ENCODE results near the gene ASXL1. TPM values are rescaled to one million over a fixed set of nuclear protein-coding genes. Genes with fewer than 3 reads are reported as not detected.
"Not testable (repeated sequence)": the region's sequence is repeated elsewhere in the genome, so short reads cannot be mapped to it uniquely, and the experiment has no call there.

Gene ASXL1
- total RNA-seq, 1 donor = 51.4 TPM

DNA sequence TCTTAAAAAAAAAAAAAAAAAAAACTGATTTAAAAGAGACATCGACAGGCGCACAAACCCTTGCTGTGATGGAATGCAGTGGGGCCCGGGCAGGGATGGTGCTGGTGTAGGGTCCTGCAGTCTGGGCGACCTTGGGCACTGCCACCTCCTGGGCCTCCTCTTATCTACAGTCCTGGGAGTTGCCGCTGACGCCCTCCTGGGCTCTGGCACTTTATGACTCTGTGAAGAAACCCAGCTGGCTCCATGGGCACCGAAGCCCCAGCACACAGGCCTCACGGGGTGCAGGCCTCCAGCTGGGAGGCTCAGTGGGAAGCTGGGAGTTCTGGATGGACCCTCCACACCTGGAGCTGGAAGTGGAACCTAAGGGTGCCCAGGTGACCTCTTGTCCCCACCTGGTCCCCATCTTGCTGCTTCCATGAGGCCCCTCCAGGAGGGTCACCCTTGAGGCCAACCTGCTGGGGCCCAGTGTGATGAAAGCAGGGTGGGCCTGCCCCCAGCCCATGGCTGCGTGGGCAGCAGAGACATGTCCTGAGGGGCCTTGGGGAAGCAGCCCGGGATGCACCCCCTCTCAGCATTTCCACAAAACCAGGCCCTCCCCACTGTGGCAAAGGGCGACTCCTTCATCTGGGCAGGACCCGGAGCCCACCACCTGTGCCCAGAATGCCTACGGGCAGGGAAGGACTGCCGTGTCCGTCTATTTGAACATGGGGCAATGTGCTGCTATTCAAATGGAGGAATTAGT, 104.9 kb downstream of the ASXL1 start:
- no peak for DNase-seq (ENCODE audit: low read depth in 2 of 3, low spot score in 2 of 3)

GRCh38 chr20:32463642-32464400, 105.7 kb downstream of the ASXL1 start:
- DNase-seq (ENCODE audit: low read depth in 2 of 3, low spot score in 2 of 3) = no peak

DNA sequence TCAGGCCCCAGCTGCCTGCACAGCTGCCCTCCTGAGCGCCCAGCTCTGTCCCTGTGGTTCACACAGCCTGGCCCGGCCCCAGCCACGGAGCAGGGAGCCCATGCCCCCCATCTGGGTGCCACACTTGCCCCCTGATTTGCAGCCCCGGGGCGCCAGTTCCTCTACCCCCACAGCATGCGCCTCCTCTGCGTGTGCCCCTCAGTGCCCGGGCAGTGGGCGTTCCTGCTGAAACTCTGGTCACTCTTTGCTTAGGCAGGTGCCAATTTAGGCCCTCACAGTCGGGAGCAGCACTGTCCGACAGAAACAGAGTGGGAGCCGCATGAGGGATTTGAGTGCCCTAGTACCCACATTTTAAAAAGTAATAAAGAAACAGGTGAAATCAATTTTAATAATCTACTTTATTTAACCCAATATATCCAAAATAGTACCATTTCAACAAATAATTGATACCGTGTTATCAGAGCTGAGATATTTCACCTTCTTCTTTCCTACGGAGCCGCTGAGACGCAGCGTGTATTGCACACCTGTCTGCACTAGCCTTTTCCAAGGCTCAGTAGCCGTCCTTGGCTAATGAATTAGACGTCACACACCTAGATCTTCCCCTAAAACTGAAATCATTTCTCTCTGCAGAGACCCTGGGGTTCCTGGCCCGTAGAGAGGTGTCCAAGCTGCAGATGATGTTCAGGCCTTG, 106.4 kb downstream of the ASXL1 start:
- no peak for DNase-seq (ENCODE audit: low read depth in 2 of 3, low spot score in 2 of 3)

- DNase-seq (ENCODE audit: low read depth in 2 of 3, low spot score in 2 of 3) = no peak
Observed at GRCh38 chr20:32465092-32465900, 107.2 kb downstream of the ASXL1 start.

DNA sequence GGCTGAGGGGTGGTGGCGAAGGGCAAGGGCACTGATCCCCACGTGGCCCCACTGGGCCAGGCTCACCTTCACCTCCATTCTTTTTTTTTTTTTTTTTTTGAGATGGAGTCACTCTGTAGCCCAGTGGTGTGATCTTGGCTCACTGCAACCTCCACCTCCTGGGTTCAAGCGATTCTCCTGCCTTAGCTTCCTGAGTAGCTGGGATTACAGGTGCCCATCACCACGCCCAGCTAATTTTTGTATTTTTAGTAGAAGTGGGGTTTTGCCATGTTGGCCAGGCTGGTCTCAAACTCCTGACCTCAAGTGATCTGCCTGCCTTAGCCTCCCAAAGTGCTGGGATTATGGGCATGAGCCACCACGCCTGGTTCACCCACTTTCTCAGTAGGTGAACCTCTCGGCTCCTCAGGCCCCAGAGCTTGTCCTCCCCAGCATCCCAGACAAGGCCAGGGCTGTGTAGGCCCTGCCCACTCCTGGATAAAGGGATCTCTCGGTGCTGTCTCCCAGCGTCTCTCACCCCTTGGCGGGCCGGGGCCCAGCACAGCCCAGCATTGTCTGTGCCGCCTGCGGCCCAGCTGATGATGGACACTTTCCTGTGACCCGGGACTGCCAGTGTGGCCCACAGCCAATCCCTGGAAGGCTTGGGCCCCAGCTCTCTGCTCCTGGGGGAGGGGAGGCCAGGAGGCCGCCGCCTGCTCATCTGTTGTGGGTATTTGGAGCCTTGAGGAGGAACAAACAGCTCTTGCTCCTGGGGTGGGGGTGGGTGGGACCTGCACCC, 108.0 kb downstream of the ASXL1 start:
- DNase-seq (ENCODE audit: low read depth in 2 of 3, low spot score in 2 of 3) = not testable (repeated sequence)

- no peak for DNase-seq (ENCODE audit: low read depth in 2 of 3, low spot score in 2 of 3)
Observed at GRCh38 chr20:32466739-32467505, 108.8 kb downstream of the ASXL1 start.

- DNase-seq (ENCODE audit: low read depth in 2 of 3, low spot score in 2 of 3) = no peak
Observed at GRCh38 chr20:32467506-32468312, 109.6 kb downstream of the ASXL1 start.

DNA sequence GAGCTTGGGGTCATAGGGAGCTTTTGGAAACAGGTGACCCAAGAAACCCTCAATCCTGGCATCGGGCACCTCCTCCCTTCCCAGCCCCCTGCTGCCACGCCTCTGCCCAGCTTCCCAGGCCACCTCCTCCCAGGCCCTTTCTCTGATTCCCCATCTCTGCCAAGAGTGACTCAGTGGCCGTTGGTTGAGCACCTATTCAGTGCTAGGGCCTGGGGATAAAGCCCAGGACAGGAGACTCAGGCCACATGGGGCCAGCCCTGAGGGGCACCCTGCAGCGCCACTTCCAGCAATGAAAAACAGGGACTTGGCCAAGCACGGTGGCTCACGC, 110.1 kb downstream of the ASXL1 start:
- DNase-seq (ENCODE audit: low read depth in 2 of 3, low spot score in 2 of 3) = no peak

DNA sequence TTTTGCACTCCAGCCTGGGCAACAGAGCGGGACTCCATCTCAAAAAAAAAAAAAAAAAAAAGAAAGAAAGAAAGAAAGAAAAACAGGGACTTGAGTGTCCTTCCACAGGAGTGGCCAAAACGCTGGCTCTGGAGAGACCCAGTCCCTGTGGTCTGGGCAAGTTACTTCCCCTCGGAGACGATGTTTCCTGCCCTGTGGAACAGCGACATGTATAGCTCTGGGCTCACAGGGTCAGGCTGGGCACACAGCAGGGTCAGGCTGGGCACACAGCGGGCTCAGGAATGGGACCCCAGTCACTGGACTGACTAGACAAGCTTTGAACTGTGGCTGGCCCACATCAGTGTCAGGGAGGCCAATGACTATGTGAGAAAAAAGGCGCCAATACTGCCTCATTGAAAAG, 110.7 kb downstream of the ASXL1 start:
- no peak for DNase-seq (ENCODE audit: low read depth in 2 of 3, low spot score in 2 of 3)

GRCh38 chr20:32470025-32470861, 112.1 kb downstream of the ASXL1 start:
- peak in 2 of 3 donors; percentile 69 to 81 for DNase-seq (ENCODE audit: low read depth in 2 of 3, low spot score in 2 of 3)

DNA sequence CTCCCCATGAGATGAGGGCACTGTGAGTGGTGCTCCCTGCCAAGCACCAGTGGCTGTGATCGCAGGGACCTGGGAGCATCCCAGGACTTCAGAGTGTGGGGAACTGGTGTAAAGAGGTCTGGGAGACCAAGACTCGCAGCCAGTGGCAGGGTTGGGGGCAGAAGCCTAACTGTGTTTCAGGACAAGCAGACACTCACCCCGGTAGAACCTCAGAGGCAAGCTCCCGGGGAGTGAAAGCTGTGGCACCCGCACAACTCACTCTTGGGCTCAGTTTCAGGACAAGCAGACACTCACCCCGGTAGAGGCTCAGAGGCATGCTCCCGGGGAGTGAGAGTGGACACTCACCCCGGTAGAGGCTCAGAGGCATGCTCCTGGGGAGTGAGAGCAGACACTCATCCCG, 112.8 kb downstream of the ASXL1 start:
- DNase-seq (ENCODE audit: low read depth in 2 of 3, low spot score in 2 of 3) = no peak

DNA sequence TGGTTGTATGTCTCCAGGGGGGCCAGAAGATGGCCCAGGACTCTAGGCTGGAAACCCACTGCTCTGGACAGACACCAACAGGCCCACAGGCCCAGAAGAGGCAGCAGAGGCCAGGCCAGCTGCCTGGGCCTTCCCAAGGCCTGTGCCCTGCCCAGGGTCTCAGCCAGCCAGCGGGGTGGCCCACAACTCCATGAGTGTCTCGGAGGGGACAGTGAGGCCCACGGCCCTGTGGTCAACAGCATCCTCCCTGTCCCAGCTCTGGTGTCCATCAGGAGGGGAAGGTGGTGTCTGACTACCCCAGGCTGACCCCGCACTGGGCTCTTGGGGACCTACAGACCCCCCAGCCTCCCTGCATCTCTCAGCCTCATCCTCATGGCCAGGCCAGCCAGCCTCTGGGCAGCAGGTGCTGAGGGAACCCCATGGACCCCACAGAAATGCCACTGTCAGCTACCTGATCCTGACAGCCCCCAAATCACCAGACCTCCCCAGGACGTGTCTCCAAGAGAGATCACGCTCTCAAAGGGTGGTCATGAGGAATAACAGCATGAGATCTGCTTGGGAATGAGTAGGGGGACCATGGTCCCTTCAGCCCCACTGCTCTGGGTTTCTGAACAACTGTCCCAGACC, 114.6 kb downstream of the ASXL1 start:
- DNase-seq (ENCODE audit: low read depth in 2 of 3, low spot score in 2 of 3) = no peak

DNA sequence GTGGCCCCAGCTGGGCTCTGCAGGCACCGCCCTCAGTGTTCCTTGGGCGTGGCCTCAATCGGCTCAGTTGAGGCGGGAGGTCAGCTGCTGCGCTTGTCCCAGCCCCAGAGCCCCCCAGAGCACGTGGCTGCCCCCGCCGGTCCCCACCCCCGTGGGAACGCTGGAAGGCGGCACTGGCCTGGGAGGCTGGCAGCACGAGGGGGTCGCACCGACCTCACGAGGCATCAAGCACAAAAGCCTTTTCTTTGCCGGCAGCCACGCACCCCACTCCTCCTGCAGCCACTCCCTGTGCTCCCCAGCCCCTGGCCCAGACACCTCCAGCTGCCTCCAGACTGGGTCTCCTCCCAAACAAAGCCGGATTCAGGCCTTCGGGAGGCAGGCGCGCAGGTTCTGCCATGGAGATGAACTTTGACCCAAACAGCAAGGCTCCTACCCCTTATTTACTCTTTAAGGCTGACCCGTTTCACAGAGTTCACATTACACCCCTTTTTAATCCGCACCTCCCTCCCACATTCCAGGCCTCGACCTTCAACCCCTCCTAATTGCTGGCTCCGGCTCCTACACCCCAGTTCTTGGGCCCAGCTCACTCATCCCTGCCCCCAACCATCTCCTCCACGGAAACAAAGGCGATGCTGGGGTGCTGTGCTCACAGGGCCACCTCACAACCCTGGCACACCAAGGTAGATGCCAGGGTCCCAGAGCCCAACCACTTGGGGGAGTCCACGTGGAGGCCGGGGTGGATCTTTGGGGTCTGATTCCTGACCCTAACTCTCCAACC, 115.3 kb downstream of the ASXL1 start:
- no peak for DNase-seq (ENCODE audit: low read depth in 2 of 3, low spot score in 2 of 3)

DNA sequence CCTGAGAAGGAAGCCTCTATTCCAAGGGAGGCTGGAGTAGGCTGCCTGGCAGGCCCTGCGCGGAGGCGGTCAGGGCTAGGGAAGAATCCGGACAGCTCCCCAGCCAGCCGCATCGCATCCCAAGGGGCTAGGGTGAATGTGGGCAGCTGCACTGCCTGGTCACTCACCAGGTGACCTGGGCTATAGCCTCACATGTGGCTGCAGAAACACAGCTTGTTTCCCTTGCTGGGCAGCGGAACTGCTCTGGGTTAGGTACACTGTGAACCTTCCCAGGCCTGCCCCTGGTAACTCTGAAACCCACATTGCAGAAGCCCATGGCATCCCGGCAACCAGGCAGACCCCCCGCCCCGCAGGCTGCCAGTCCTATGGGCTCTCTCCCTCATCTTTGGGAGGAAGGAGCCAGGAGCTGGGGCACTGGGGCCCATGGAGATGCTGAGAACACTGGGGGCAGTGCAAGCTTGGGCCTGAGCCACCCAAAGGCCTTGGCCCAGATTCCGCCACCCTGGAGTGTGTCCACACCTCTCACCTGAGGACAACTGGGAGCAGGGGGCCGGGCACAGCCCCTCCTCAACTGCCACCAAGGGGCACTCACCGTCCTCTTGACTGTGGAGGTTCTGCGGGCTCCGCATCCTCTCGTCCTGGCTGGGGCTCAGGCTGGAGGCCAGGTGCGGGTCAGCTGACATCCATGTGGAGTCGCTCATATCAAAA, 116.0 kb downstream of the ASXL1 start:
- no peak for DNase-seq (ENCODE audit: low read depth in 2 of 3, low spot score in 2 of 3)

DNA sequence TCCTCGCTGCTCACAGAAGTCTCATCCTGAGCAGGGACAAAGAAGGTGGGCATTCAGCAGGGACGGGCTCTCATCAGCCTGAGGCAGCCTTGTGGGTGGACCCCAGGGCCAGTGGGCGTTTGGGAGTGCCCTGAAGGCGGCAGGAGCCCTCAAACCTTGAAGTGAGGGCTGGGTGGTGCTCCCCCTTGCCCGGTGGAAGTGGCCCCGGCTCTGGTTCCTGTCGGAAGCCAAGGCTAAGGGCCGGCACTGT, 116.5 kb downstream of the ASXL1 start:
- no peak for DNase-seq (ENCODE audit: low read depth in 2 of 3, low spot score in 2 of 3)

All from hematopoietic multipotent progenitor cell (in vitro differentiated cells).